GM12801 (cell line): ENCODE data around the gene ACTN4.

Source experiments
- TF ChIP-seq, protein P1 (sequence below): IDR thresholded peaks from one replicate; pipeline ENCODE4 v1.5.1; 2011; ENCODE audit warnings: control low read depth; ENCODE audit not compliant: insufficient read length; ENCODE audit errors: extremely low read depth

ACTN4 gene

DNA sequence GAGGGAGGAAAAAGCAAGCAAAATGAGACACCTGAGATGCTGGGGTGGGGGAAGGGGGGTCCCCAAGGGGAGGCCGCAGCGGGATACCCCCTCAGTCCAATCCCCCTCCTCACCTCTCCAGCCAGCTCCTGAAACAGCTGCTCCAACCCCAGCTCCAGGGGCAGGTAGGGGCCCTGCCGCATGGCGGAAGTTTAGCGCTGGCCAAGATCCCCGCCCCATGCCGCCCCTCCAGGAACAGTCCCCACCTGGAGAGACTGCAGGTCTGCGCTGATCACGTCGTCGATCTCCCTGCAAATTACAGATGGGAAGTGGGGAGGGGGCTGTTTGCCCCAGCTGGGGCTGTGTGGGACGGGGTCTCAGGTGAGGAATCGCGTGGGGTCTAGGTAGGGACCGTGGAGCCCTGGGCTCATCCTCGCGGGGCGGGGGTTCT, 87.8 kb downstream of the ACTN4 start:
- TF ChIP-seq, protein P1, sequence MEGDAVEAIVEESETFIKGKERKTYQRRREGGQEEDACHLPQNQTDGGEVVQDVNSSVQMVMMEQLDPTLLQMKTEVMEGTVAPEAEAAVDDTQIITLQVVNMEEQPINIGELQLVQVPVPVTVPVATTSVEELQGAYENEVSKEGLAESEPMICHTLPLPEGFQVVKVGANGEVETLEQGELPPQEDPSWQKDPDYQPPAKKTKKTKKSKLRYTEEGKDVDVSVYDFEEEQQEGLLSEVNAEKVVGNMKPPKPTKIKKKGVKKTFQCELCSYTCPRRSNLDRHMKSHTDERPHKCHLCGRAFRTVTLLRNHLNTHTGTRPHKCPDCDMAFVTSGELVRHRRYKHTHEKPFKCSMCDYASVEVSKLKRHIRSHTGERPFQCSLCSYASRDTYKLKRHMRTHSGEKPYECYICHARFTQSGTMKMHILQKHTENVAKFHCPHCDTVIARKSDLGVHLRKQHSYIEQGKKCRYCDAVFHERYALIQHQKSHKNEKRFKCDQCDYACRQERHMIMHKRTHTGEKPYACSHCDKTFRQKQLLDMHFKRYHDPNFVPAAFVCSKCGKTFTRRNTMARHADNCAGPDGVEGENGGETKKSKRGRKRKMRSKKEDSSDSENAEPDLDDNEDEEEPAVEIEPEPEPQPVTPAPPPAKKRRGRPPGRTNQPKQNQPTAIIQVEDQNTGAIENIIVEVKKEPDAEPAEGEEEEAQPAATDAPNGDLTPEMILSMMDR = no peak

DNA sequence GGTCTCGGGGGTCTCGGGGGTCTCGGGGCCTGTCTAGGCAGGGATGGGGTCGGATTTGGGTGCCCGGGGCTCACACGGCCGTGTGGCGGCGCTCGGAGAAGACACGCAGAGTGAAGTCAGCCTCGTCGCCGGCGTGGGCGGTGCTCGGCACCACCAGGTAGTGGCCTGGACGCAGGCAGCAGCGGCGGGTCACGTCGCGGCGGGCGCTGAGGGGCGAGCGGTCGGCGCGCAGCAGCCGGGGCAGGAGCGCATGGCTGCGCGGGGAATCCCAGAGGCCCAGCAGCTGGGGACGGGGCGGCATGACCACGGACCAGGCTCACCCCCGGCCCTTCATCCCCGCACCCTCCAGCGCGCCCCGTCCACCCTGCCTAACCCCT, 88.6 kb downstream of the ACTN4 start:
- TF ChIP-seq, protein P1 = no peak

DNA sequence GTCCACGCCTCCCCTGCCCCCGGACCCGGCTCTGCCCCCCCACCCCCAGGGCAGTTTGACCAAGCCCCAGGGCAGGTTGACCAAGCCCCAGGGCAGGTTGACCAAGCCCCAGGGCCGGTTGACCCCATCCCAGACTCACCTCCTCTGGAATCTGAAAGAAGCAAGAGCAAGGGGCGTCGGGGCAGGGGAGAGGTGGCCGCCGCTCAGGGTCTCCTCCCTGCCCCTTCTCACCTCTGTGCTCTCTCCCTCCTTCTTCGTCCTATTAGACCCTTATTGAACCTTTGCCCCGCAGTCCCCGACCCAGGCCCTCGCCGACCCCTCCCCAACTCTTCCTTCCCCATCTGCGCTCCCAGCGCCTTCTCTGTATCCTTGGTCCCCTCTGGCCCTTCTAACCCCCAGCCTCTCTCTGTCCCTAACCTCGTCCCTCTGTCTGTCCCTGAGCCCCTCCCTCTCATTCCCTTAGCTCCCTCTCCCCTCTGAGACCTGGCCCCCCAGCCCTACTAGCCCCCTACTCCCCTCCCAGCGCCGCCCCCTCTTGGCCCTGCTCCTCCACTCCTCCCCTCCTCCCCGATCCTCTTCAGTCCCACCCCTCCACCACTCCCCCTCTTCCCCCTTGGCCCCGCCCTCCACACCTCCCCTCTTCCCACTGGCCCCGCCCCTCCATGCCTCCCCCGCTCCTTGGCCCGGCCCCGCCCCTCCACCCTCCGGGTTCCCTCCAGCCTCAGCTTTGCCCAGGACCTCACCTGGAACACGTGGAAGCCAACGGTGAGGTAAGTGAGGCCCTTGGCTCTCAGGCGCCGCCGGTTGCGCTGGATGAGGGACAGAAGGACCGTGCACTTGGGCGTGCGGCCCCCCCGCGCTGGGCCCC, 89.2 kb downstream of the ACTN4 start:
- TF ChIP-seq, protein P1 = no peak

DNA sequence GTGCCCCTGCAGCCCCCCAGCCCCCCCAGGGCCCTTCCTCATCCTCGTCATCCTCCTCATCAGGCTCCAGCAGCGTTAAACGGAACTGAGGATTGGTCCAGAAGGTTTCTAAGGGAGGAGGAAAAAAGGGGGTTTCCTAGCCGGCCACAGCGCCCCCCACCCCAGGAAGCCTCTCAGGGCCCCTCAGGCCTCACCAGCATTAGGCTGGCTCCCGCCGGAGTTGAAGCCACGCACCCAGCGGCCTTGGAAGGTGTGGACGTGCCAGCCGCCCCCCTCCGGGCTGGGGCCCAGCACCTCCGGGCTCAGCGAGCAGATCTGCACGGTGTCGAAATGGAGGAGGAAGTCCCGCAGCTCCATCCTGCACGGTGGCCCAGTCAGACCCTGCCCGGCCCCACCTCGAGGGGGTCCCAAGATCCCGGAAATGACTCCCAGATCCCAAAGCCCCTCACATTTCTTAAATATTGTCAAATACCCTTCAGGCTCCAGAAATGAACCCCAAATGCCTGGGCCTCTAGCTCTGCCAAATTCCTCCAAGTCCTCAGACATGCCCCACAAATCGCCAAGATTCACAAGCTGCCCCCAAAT, 89.9 kb downstream of the ACTN4 start:
- TF ChIP-seq, protein P1 = no peak

DNA sequence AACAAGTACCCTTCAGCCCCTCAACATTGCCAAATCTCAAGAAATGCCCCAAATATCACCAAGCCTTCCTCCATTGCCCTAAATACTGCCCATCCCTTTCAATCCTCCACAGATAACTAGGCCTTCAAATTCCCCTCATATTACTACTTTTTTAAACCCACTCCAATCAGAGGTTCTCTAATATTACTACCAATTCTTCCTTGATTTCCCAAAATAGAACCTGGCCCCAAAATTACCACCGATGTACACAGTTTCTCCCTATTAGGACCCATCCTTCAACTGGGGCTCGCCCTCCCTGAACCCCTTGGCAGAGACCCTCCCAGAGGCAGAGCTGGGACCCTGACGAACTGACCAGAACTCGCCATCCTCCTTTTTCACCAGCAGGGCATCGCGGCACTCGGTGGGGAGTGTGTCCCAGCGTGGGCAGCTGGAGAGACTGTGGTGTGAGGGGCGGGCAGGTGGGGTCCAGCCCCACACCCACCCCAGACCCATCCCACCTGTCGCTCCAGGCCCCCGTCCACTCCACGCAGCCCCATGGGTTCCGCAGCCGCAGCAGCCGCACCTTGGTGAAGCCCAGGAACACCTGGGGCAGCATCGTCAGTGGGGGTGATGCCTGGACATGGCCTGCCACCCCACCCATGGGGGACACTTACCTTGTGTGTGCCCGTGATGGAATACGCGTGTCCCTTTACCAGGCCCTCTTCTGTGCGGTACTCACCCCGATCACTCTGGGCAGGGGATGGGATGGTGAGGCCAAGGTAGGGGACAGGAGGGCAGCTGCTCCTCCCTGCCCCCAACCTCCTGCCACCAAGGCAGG, 90.7 kb downstream of the ACTN4 start:
- TF ChIP-seq, protein P1 = no peak

DNA sequence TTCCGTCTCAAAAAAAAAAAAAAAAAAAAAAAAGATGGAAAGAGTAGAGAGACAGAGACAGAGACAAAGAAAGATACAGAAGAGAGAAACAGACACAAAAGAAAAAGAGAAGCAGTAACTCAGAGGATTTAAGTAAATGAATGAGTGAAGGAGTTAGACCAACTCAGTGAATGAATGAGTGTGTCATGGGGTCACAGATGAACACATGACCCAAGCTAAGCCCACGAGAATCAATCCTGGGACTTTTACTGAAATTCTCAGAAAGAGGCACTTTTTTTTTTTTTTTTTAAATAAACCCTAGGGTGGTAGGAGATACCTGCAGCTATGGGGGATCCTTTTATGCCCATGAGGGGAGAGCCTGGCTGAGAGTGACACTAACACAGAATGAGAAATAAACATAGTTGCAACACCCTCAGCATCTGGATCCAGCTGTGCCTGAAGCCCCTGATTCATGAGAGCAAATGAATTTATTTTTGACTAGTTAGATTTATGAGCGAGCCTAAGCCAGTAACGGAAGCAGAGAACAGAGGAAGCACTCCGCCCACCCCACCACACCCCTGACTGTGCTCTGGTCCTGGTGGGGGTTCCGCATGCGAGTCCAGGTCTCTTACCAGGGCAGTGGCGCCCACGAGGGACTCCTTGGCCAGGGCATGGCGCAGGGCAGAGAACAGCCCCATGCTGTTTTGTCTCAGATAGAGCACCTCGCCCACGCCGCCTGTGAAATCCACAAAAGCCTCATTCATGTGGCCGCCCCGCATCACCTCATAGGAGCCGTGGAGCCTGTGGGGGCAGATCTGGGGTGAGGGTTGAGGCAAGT, 92.2 kb downstream of the ACTN4 start:
- TF ChIP-seq, protein P1 = no peak

DNA sequence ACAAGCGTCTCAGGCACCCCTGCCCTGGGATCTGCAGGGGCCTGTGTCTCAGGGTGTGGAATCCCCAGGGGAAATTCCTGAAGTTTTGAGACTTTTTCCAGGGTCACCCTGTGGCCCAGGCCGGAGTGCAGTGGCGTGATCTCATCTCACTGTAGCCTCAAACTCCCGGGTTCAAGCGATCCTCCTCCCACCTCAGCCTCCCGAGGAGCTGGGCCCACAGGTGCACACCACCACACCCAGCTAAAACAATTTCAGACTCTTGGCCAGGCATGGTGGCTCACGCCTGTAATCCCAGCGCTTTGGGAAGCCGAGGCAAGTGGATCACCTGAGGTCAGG, 92.8 kb downstream of the ACTN4 start:
- TF ChIP-seq, protein P1 = no peak
